ENCODE results near the gene RNF214. TPM values are rescaled to one million over a fixed set of nuclear protein-coding genes. Genes with fewer than 3 reads are reported as not detected.

Gene RNF214
- total RNA-seq, 1 donor from 2014 or later, result 25.8 TPM

DNA sequence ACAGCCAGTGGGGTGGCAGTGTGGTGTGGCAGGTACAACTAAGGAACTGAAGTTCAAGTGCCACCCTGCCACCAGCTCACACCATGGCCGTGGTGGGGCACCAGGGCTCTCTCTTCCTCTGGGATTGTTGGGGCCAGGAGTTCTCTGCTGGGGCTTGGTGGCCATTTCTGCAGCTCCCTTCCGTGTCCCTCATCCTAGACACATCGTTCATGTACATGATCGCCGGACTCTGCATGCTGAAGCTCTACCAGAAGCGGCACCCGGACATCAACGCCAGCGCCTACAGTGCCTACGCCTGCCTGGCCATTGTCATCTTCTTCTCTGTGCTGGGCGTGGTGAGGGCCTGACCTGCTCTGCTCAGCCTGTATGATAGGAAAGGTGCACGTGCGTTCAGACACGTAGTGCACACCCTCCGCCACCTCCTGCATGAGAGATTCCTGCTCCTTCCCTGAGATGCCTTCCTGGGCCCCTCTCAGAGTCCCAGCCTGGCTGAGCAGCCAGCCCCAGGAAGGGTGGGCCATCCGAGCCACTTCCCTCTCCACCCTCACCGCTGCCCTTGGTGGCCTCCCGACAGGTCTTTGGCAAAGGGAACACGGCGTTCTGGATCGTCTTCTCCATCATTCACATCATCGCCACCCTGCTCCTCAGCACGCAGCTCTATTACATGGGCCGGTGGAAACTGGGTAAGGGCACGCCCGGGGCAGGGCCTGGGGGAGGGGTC is 40.6 kb upstream of the RNF214 start:
- H3K9me3 Mint-ChIP-seq, result no peaks in the 10 kb centered on the region
- H3K27me3 Mint-ChIP-seq (ENCODE audit: low read depth), result no peaks in the 10 kb centered on the region
- no peak overlapping the region for H3K27ac Mint-ChIP-seq
- H3K4me3 Mint-ChIP-seq (ENCODE audit: low read depth), result no peak overlapping the region
- H3K4me1 Mint-ChIP-seq (ENCODE audit: low read depth), result no peaks in the 10 kb centered on the region
- no peaks in the 10 kb centered on the region for H3K36me3 Mint-ChIP-seq (ENCODE audit: low read depth)
- intact Hi-C loops (cut with micrococcal nuclease), result no loop called here
- no peak for DNase-seq (ENCODE audit: low spot score)

DNA sequence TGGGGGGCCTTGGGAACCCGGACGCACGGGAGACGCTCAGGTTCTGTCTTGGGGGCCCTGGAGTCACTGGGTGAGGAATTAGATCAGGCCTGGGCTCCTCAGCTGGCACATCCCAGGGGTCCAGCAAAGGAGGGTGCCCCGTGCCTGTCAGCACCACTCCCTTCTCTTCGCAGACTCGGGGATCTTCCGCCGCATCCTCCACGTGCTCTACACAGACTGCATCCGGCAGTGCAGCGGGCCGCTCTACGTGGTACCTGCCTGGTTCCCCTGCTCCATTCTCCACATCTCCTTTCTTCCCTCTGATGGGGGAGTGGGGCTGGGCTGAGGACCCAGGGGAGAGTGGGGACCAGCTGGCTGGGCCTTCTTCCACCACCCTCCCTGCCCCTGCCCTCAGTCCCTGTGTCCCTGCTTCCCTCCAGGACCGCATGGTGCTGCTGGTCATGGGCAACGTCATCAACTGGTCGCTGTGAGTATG is 40.0 kb upstream of the RNF214 start:
- Mint-ChIP-seq H3K9me3 (no peaks in the 10 kb centered on the region), H3K4me1 (ENCODE audit: low read depth) (no peaks in the 10 kb centered on the region), H3K27me3 (ENCODE audit: low read depth) (no peaks in the 10 kb centered on the region), H3K4me3 (ENCODE audit: low read depth) (no peak overlapping the region), H3K36me3 (ENCODE audit: low read depth) (no peaks in the 10 kb centered on the region), H3K27ac (no peak overlapping the region)
- DNase-seq (ENCODE audit: low spot score), result no peak
- intact Hi-C loops (cut with micrococcal nuclease), result no loop called here

DNA sequence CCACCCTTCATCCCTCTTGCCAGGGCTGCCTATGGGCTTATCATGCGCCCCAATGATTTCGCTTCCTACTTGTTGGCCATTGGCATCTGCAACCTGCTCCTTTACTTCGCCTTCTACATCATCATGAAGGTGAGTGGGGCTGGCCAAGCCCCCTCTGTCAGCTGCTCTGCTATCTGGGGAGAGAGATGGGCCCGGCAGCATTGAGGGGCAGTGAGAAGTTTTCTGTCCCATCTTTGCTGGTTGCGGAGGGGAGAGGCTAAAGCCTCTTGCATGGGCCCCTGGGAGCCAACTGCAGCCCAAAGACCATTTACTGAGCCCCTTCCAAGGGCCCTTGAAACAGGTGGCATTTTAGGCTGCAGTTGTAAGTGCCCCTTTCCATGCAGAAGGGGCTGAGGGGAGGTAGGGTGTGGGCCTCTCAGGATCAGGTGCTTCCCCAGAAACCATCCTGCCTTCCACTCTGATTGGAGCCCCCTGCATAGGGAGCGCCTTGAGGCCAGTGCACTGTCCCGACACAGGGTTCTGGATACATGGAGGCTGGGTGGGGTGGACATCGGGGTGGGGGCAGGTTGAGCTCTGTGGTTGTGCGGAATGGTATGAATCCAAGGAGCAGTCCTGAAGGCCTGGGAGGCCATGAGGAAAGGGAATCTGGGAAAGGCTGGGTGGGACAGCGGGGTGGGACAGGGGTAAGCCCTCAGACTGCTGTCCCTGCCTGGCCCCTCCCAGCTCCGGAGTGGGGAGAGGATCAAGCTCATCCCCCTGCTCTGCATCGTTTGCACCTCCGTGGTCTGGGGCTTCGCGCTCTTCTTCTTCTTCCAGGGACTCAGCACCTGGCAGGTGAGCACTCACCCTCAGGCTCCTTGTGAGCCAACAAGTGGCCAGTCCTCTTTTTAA is 39.1 kb upstream of the RNF214 start:
- intact Hi-C loops (cut with micrococcal nuclease), result no loop called here
- Mint-ChIP-seq H3K4me3 (ENCODE audit: low read depth) (no peak overlapping the region), H3K4me1 (ENCODE audit: low read depth) (no peaks in the 10 kb centered on the region), H3K27ac (no peak overlapping the region), H3K27me3 (ENCODE audit: low read depth) (no peaks in the 10 kb centered on the region), H3K36me3 (ENCODE audit: low read depth) (peaks cover 3% of the 10 kb centered on the region), H3K9me3 (no peaks in the 10 kb centered on the region)
- no peak for DNase-seq (ENCODE audit: low spot score)

DNA sequence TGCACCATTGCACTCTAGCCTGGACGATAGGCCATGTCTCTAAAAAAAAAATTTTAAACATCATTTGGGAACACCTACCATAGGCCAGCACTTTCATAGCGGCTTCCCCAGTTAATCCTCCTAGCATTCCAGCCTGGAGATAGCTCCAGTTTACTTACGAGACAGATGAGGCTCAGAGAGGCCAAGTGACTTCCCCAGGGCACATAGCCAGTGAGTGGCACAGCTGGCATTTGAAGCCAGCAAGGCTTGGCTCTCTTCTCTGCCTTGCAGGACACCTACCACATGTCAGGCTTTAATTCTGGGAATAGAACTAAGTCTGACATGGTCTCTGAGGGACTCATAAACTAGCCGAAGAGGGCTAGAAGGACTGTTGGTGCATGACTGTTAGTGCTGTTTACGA is 38.2 kb upstream of the RNF214 start:
- no peaks in the 10 kb centered on the region for H3K9me3 Mint-ChIP-seq
- peaks cover 4% of the 10 kb centered on the region for H3K36me3 Mint-ChIP-seq (ENCODE audit: low read depth)
- intact Hi-C loops (cut with micrococcal nuclease), result no loop called here
- no peak for DNase-seq (ENCODE audit: low spot score)
- no peaks in the 10 kb centered on the region for H3K27me3 Mint-ChIP-seq (ENCODE audit: low read depth)
- H3K4me3 Mint-ChIP-seq (ENCODE audit: low read depth), result no peak overlapping the region
- H3K4me1 Mint-ChIP-seq (ENCODE audit: low read depth), result no peaks in the 10 kb centered on the region
- H3K27ac Mint-ChIP-seq, result no peak overlapping the region

DNA sequence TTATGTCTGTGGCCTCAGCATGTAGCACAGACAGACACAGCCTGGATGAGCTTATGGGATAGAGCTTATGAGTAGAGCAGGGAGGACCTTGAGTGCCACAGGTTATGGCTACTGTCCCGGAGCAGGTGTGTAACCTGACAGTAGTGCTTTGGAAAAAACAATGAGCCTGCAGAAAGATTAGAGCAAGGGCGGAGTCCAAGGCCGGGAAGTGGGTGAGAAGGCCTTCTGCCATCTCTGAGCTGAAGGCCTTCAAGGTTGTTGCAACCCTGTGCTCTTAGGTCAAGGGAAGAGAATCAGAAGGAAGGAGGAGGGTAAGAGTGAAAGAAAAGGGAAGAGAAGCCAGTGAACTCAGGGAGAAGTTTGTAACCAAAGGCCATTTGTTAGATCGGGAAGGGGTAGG is 37.2 kb upstream of the RNF214 start:
- DNase-seq (ENCODE audit: low spot score), result no peak
- H3K27me3 Mint-ChIP-seq (ENCODE audit: low read depth), result no peaks in the 10 kb centered on the region
- H3K27ac Mint-ChIP-seq, result peak overlapping the region; percentile 0
- H3K4me1 Mint-ChIP-seq (ENCODE audit: low read depth), result no peaks in the 10 kb centered on the region
- H3K9me3 Mint-ChIP-seq, result no peaks in the 10 kb centered on the region
- H3K4me3 Mint-ChIP-seq (ENCODE audit: low read depth), result no peak overlapping the region
- peaks cover 4% of the 10 kb centered on the region for H3K36me3 Mint-ChIP-seq (ENCODE audit: low read depth)
- intact Hi-C loops (cut with micrococcal nuclease), result no loop called here

DNA sequence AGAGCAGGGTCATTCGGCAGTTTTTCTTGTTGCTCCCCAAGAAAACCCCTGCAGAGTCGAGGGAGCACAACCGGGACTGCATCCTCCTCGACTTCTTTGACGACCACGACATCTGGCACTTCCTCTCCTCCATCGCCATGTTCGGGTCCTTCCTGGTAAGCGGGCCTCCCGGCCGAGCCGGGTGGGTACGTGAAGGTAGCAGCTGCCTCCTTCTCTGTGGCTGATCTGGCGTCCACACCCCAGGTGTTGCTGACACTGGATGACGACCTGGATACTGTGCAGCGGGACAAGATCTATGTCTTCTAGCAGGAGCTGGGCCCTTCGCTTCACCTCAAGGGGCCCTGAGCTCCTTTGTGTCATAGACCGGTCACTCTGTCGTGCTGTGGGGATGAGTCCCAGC is 36.7 kb upstream of the RNF214 start:
- Mint-ChIP-seq H3K36me3 (ENCODE audit: low read depth) (peaks cover 4% of the 10 kb centered on the region), H3K27ac (no peak overlapping the region), H3K4me1 (ENCODE audit: low read depth) (no peaks in the 10 kb centered on the region), H3K9me3 (no peaks in the 10 kb centered on the region), H3K4me3 (ENCODE audit: low read depth) (no peak overlapping the region), H3K27me3 (ENCODE audit: low read depth) (no peaks in the 10 kb centered on the region)
- intact Hi-C loops (cut with micrococcal nuclease), result no loop called here
- no peak for DNase-seq (ENCODE audit: low spot score)

DNA sequence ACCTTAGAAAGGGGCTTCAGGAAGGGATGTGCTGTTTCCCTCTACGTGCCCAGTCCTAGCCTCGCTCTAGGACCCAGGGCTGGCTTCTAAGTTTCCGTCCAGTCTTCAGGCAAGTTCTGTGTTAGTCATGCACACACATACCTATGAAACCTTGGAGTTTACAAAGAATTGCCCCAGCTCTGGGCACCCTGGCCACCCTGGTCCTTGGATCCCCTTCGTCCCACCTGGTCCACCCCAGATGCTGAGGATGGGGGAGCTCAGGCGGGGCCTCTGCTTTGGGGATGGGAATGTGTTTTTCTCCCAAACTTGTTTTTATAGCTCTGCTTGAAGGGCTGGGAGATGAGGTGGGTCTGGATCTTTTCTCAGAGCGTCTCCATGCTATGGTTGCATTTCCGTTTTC is 35.5 kb upstream of the RNF214 start:
- H3K27me3 Mint-ChIP-seq (ENCODE audit: low read depth), result no peaks in the 10 kb centered on the region
- no peak overlapping the region for H3K27ac Mint-ChIP-seq
- no peaks in the 10 kb centered on the region for H3K9me3 Mint-ChIP-seq
- no peaks in the 10 kb centered on the region for H3K4me1 Mint-ChIP-seq (ENCODE audit: low read depth)
- no peak for DNase-seq (ENCODE audit: low spot score)
- H3K36me3 Mint-ChIP-seq (ENCODE audit: low read depth), result peaks cover 4% of the 10 kb centered on the region
- intact Hi-C loops (cut with micrococcal nuclease), result no loop called here
- H3K4me3 Mint-ChIP-seq (ENCODE audit: low read depth), result no peak overlapping the region

DNA sequence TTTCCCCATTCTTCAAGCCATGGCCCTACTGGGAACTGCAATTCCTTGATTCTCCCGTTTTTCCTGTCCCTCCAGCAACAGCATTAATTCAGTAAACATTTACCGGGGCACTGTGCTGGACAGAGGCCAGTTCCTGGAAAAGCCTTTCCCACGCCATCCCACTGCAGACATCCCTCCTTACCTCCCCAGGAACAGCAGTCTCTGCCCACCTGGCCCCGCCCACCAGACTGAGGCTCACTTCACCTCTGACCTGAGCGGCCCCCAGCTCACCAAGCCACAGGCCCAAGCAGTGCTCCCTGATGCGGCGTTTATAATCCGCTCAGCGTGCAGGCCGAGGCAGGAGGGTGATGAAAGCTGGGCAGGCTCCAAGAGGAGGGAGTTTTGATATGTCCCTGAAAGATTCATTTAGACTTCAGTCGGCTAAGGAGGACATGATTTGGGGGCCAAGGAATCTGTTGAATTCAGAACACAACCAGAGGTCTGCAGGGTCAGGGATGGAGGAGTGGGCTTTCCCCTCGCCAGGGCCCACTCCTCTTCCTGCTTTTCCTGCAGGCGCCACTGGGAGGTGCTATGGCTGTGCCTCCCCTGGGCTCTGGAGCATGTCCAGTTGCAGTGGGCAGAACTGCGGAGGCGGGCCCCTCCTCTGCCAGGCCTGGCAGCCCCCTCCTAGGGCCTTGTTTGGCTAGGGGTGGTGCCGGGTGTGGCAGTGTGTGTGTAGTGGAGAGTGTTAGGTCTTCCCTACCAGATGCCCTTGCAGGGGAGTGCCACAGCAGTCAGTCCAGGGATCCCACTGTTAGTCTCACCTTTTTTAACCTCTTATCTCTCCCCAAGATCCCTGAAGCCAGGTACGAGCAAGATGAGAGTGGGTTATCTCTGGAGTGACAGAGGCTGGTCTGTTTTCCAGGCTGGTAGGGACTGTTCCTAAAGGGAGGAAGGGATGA is 34.7 kb upstream of the RNF214 start:
- Mint-ChIP-seq H3K4me3 (ENCODE audit: low read depth) (no peak overlapping the region), H3K9me3 (no peaks in the 10 kb centered on the region), H3K4me1 (ENCODE audit: low read depth) (no peaks in the 10 kb centered on the region), H3K27ac (no peak overlapping the region), H3K36me3 (ENCODE audit: low read depth) (peaks cover 4% of the 10 kb centered on the region), H3K27me3 (ENCODE audit: low read depth) (no peaks in the 10 kb centered on the region)
- intact Hi-C loops (cut with micrococcal nuclease), result no loop called here
- no peak for DNase-seq (ENCODE audit: low spot score)

DNA sequence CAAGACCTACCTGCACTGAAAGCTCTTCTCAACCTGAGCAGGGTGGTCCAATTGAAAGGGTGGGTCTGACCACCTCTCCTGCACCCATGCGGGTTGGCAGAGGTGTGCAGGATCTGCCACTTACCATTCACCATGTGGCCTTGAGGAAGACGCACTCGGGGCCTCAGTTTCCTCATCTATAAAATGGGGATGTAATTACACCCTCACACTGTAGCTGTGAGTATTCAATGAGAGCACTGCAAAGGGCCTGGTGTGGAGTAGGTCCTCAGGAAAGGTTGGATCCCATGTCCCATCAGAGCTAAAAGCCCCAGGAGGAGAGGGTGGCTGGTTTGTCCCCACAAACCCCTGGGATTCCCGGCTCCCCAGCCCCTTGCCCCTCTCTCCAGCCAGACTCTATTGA is 33.9 kb upstream of the RNF214 start:
- H3K4me1 Mint-ChIP-seq (ENCODE audit: low read depth), result no peaks in the 10 kb centered on the region
- DNase-seq (ENCODE audit: low spot score), result no peak
- intact Hi-C loops (cut with micrococcal nuclease), result no loop called here
- no peak overlapping the region for H3K27ac Mint-ChIP-seq
- H3K9me3 Mint-ChIP-seq, result no peaks in the 10 kb centered on the region
- peaks cover 9% of the 10 kb centered on the region for H3K36me3 Mint-ChIP-seq (ENCODE audit: low read depth)
- H3K27me3 Mint-ChIP-seq (ENCODE audit: low read depth), result no peaks in the 10 kb centered on the region
- H3K4me3 Mint-ChIP-seq (ENCODE audit: low read depth), result no peak overlapping the region

DNA sequence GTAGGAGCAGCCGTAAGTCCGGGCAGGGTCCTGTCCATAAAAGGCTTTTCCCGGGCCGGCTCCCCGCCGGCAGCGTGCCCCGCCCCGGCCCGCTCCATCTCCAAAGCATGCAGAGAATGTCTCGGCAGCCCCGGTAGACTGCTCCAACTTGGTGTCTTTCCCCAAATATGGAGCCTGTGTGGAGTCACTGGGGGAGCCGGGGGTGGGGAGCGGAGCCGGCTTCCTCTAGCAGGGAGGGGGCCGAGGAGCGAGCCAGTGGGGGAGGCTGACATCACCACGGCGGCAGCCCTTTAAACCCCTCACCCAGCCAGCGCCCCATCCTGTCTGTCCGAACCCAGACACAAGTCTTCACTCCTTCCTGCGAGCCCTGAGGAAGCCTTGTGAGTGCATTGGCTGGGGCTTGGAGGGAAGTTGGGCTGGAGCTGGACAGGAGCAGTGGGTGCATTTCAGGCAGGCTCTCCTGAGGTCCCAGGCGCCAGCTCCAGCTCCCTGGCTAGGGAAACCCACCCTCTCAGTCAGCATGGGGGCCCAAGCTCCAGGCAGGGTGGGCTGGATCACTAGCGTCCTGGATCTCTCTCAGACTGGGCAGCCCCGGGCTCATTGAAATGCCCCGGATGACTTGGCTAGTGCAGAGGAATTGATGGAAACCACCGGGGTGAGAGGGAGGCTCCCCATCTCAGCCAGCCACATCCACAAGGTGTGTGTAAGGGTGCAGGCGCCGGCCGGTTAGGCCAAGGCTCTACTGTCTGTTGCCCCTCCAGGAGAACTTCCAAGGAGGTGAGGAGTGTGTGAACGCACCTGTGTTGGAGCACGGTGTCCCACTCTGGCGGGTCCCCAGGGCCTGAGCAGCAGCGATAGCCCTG is 33.2 kb upstream of the RNF214 start, which contains the start of gene TAGLN:
TSS of gene TAGLN (plus strand) at position 318 of the 863 bp plus-strand sequence. CDS start 3,644 bp downstream, outside the sequence.
- intact Hi-C loops (cut with micrococcal nuclease), result no loop called here
- no peaks in the 10 kb centered on the region for H3K9me3 Mint-ChIP-seq
- DNase-seq (ENCODE audit: low spot score), result no peak
- no peaks in the 10 kb centered on the region for H3K4me1 Mint-ChIP-seq (ENCODE audit: low read depth)
- peaks cover 15% of the 10 kb centered on the region for H3K36me3 Mint-ChIP-seq (ENCODE audit: low read depth)
- no peaks in the 10 kb centered on the region for H3K27me3 Mint-ChIP-seq (ENCODE audit: low read depth)
- H3K27ac Mint-ChIP-seq, result no peak within 1 kb of the TSS
- H3K4me3 Mint-ChIP-seq (ENCODE audit: low read depth), result no peak within 1 kb of the TSS

DNA sequence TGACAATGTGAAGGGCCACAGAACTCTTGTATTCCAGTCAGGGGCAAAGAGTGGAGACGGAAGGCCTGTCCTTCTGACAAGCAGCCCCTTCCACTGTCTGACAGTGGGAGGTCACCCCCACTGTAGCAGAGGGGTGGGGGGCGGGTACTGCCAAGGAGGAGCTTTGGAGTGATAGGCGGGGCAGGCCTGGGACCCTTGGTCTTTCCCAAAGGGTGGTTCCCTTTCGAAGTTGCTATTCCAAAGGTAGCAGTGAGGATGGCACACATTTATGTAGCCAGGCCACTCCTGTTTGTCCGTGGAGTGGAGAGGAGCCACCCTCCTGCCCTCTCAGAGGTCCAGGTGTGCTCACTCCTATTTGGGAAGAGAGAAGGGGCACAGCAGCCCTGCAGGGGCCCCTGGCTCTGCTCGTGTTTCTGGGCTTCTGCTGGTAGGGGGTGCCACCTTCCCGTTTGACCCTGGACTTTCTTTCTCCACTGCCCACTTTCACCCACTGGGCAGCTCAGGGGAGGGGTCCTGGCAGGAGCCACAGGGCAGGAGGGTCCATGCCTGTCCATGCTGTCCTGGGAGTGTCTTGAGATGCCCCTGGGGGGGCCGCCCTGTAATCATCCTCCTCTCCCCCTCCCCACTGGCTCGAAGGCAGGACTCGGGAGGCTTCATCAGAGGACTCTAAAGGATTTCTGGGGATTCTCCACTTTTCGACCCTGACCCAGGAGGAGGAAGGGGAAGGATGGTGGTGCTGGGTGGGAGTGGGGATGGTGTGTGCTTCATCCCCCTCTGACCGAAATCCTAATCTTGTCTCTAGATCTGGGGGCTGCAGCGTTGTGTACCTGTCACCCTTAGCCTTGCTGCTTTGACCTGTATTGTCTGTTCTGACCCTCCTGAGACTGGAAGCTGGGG is 32.3 kb upstream of the RNF214 start:
- no peak overlapping the region for H3K27ac Mint-ChIP-seq
- DNase-seq (ENCODE audit: low spot score), result no peak
- H3K27me3 Mint-ChIP-seq (ENCODE audit: low read depth), result no peaks in the 10 kb centered on the region
- peaks cover 23% of the 10 kb centered on the region for H3K36me3 Mint-ChIP-seq (ENCODE audit: low read depth)
- H3K4me3 Mint-ChIP-seq (ENCODE audit: low read depth), result no peak overlapping the region
- intact Hi-C loops (cut with micrococcal nuclease), result no loop called here
- no peaks in the 10 kb centered on the region for H3K9me3 Mint-ChIP-seq
- no peaks in the 10 kb centered on the region for H3K4me1 Mint-ChIP-seq (ENCODE audit: low read depth)

Measured in activated T-helper 2 cell treated with anti-CD3 and anti-CD28 coated beads, Interferon-gamma antibody, Interleukin-2, Interleukin-4, amounts not matched to agents 10 μg/mL and 5 μg/mL and 100 μg/mL, durations not matched to agents 14 hours and 24 hours and 36 hours (primary cell).